Omental fat pad (tissue), 4 donors: ENCODE results near the gene DCTN3. TPM values are rescaled to one million over a fixed set of nuclear protein-coding genes. Genes with fewer than 3 reads are reported as not detected.

Experiments used
- ATAC-seq: fragments of 150-250 bp; one replicate; pipeline ENCODE4 v1.9.1; 2016; ENCODE audit warnings: mild to moderate bottlenecking, moderate library complexity; ENCODE audit not compliant: low FRiP score
- DNase-seq: peaks from one replicate; pipeline ENCODE4 v3.0.0-alpha.2; 2019; ENCODE audit warnings: low spot score
- total RNA-seq, 4 donors: library from RNA; depleted of rRNA; stranded (reverse); fragments of >200 nt; gene quantifications; one replicate each; pipeline ENCODE4 v1.1.0, GENCODE V29; 2016
- TF ChIP-seq, protein P1 (sequence below), 3 donors: fragments of 450-650 bp; IDR thresholded peaks; one replicate each; pipeline ENCODE4 v1.5.1; 2016 to 2017; ENCODE audit warnings: antibody characterized with exemption in 3 of 3, mild to moderate bottlenecking in 3 of 3, moderate library complexity in 2 of 3

The DCTN3 gene
- total RNA-seq, 4 donors from 2014 or later, result 46.5 to 93.8 (median 75.0) TPM

DNA sequence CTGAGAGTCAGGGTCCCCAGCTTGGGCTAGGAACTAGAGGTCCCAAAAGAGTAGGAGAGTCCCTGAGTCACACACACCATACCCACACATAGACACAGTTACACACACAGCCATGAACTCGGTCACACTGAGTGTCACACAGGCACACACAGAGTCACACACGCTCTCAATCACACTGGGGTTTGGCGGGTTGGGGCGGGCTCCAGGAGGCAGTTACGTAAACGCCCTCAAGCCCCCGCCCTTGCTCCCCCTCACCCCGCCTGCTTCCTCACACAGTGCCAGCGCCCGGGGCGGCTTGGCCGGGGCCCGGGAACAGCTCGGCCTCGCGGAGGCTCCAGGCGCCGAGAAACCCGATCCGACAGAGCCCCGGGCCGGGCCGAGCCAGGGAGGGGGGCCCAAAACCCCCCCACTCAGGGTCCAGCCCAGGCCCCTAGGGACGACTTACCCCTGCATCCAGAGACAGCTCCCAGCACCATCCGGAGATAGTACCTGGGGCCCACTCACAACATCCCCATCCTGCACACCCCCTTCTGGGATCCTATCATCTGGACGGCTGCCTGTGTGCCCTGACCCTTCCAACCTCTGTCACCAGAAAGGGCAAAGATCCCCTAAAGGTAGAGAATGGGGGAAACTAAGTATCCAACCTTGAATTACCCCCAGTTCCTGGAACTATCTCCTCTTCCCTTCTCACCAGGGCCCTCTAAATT lies 27.2 kb downstream of the DCTN3 start:
- ATAC-seq (no peak), DNase-seq (no peak)
- TF ChIP-seq, protein P1, sequence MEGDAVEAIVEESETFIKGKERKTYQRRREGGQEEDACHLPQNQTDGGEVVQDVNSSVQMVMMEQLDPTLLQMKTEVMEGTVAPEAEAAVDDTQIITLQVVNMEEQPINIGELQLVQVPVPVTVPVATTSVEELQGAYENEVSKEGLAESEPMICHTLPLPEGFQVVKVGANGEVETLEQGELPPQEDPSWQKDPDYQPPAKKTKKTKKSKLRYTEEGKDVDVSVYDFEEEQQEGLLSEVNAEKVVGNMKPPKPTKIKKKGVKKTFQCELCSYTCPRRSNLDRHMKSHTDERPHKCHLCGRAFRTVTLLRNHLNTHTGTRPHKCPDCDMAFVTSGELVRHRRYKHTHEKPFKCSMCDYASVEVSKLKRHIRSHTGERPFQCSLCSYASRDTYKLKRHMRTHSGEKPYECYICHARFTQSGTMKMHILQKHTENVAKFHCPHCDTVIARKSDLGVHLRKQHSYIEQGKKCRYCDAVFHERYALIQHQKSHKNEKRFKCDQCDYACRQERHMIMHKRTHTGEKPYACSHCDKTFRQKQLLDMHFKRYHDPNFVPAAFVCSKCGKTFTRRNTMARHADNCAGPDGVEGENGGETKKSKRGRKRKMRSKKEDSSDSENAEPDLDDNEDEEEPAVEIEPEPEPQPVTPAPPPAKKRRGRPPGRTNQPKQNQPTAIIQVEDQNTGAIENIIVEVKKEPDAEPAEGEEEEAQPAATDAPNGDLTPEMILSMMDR (IDR thresholded peaks at IDR 0.05), result no peak

DNA sequence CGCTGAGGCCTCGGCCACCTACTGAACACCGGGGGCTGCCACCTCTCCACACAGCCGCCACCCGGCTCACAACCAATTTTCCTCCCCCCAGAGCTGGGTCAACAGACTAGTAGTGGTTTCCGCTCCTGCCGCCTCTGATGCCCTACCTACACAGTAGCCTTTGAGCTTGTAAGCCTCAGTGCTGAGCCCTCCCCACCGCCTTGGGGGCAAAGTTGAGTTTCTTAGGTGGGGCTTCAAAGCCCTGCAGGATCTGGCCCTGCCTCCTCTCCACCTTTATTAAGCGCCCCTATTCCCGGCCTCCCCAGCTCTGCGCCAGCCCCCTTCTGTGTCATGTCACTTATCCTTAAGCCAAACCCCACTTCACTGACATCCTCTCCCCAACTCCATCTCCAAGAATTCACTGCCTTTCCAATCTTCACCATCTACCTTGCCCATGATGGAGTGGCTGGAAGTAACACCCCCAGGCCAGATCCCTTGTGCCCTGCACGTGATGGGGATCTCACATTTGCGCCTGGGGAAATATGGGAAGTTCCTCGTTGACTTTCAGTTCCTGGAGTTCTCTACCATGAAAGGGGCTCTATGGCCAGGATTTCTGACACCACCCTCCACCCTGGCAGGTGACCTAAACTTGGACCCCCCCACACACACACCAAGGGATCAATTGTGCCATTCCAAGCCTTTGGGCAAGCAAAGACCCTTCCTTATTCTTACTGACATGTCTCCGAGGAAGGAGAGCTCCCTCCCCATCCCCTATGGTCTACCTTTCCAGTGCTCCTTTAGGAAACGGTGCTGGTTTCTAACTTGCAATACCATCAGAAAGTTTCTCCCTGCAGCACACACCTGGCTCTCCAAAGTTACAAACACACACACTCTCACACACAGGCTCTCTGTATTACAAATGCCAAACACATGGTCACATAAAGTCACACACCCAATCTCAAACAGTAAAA lies 28.1 kb downstream of the DCTN3 start:
- TF ChIP-seq, protein P1 (IDR thresholded peaks at IDR 0.05), result no peak
- ATAC-seq (no peak), DNase-seq (no peak)

DNA sequence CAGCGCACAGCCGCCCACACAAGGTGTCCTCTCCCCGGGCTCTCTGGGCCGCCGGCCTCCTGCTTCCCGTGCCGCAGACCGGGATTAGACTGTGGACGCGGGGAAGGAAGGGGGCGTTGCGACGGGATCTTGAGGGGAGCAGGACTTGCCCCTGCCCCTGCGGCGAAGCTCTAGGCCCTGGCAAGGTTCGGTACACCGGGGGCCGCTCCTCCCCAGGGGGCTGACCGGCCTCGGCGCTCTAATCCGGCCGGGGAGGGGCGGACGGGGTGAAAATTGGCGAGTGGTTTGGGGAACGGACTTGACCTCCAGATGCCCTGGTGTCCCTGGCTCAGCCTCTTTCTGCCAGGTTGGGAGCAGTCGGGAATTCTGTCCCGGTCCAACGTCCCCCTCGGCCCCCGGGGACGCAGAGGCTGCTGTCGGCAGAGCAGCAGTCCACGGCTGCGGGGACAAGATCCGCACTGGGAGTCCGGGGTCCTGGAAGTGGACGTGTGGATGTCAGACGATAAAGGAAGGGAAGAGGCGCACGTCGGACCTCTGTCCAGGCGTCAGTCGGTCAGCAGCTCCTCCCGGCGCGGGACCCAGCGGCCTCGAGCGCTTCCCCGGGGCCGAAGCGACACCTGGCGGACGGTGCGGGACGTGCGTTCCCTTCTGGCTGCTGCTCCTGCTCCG lies 28.9 kb downstream of the DCTN3 start:
- TF ChIP-seq, protein P1 (IDR thresholded peaks at IDR 0.05), result peak in 1 of 3 donors; percentile 86
- peak; percentile 74 for DNase-seq
- ATAC-seq, result peak; percentile 67

DNA sequence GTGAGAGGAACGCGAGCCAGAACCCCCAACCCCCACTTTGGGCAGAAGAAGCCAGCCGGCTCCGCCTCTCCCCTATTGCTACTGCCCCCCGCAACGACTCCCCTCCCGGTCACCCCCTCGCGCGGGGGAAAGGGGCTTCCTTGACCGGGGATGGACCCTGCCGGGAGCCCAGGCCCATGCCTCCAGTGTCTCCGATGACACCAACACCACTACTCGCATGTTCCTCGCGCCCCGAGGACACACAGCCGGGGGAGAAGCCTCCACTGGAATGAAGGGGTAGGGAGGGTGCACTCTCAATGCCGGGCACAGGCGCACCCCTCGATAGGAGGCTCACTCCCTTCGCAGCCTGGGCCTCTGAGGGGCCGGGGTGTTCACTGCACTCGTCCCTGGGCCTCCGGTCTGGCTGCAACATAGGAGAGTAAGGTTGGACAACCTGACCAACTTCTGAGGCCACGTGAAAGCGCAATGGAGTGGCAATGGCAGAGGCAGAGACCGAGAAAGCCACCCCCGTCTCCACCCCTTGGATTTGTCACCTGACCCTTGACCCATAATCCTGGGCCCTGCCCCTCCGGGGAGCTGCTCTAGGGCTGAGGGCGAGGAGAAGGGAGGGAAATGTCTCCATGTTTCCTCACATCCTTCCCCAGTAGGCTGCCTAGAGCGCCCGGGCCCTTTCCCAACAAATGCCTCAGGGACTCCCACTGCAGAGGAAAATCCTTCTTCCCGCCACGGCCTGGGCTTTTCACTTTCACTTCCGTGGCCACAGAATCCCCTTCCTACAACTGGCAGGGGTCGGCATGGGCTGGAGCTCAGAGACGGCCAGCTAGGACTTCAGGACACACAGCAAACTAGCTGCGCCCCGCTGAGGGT lies 29.7 kb downstream of the DCTN3 start:
- TF ChIP-seq, protein P1 (IDR thresholded peaks at IDR 0.05), result no peak
- ATAC-seq, result no peak
- DNase-seq, result no peak

DNA sequence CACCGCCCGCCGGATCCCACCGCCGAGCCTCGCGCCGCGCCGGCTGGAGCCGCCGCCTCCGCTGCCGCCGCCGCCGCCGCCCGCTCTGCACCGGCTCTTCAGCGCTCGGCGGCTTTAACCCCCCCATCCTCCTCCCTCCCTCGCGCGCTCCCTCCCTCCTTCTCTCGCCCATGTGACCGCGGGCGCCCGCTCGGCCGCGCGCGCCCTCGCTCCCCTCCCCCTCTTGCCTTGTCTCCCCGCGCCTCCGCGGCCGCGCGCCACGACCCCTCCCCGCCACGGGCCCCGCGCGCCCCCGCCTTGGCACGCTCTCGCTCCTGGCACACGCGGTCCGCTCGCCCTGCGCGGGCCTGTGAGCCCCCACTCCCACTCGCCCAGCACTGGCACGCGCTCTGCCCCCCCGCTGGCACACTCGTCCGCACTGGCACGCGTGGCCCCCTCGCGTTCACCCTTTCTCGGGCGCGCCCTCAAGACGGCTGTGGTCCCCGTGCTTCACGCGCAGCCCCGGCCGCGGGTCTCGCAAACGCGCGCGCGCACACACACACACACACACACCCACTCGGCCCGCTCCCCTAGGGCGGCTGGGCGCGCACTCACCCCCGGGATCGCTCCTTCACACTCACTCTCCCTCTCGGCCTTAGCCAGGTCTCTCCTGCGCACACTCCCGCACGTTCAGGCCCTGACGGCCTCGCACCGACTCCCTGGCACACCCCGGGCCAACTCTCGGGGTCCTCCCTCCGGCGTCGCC lies 30.5 kb downstream of the DCTN3 start, which contains the start of gene CNTFR:
Gene CNTFR (minus strand): TSS at position 89 of the 745 bp plus-strand sequence. CDS start 20,743 bp downstream, outside the sequence.
- DNase-seq, result no peak
- peak; percentile 42 for ATAC-seq
- TF ChIP-seq, protein P1 (IDR thresholded peaks at IDR 0.05), result no peak
